Fibroblast of upper back skin (primary cell): ENCODE data around the gene OPN1SW.
A peak's percentile ranks its signal among the peaks of the same experiment; 100 is the strongest.

Experiments used
- DNase-seq: peaks from one replicate; pipeline ENCODE4 v3.0.0-alpha.2; 2013

OPN1SW gene

DNA sequence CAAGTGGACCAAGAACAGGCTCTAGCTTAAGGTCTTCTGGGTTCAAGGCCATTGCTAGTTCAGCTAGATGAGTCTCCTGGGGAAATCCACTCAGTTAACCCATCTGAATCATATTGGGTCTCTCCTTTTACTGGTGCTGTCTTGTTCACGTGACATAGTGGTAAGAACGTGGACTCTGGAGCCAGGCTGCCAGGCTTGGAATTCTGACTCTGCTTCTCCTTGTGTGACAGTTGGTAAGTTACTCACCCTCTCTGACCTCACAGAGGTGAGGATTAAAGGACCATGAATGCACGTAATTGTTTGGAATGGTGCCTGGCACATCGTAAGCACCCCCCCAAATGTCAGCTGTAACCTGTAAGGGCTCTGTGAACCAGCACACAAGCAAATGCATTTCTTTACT, 46.1 kb downstream of the OPN1SW start:
- no peak for DNase-seq

DNA sequence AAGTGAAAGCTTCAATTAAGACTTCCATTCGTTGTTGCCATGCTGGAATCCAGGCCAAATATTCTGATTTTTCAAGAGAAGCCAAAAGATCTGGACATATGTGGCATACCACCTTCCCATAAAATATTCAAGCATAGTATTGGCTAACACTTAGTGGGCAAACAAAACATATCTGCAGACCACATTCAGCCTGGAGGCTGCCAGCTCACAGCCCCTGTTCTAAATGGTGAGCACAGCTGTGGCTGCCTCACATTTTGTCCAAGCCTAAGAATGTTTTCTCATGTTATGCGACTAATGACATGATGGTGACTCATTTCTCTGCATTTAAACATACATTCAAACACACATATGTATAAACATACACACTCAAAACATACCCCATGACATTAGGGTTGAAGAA, 47.0 kb downstream of the OPN1SW start:
- peak; percentile 68 for DNase-seq

DNA sequence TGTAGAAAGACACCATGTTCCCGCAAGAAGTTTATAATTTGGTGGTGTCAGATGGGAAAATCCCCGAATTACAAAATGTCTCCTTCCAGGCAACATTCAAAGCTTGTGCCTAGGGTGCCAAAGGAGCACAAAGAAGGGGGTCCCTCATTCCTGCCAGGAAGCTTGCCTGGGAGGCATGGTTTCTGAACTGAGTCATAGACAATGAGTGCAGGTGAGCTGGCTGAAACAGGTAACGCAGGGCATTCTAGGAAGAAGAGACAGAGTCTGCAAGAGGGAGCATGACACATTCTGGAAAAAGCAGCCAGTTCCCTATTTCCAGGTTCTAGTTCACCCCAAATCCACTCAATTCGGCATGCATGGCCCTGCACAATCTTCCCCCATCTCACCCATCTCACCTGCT, 48.4 kb downstream of the OPN1SW start:
- no peak for DNase-seq

DNA sequence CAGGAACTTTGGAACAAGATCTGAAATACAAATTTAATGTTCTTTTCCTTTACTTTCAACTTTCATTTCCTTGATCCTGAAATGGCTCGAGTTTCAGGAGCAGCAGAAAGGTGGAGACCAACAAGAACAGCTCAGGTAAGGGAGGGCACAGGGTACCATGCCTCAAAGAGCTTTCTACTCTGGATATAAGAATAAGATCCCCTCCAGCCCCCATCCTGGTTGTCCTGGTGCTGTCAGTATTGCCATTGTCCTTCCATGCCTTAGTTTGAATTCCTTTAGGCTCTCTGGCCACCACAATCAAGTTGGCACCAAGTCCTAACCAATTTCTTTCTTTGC, 48.9 kb downstream of the OPN1SW start:
- DNase-seq = no peak

DNA sequence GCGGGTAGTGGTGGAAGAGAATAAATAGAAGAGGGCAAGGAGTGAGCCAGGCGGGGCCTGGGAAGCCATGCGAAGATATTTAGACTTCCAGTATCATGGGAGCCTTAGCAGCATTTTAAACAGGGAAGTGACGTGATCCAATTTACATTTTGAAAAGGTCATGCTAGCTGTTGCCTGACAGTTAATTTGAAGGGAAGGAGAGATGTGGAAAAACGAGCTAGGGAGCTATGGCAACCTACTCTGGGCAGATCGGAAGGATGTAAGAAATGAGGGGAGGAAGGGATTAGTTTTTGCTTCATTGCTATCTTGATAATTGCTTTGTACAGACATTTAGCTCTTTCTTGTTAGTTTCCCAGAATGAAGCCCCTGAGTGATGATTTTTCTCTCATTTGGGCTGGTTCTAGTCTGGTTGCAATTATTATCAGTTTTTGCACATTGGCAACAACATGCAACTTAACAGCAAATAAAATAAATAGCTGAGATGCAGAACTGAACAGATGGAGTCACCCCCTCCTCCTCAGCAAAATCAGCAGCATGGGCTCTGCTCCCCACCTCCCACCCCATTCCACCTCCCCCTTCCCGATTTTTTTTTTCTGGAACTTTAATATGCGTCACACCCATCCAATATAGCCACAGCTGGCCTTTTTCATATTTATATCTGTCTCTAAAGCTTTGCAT, 49.4 kb downstream of the OPN1SW start:
- DNase-seq = no peak

DNA sequence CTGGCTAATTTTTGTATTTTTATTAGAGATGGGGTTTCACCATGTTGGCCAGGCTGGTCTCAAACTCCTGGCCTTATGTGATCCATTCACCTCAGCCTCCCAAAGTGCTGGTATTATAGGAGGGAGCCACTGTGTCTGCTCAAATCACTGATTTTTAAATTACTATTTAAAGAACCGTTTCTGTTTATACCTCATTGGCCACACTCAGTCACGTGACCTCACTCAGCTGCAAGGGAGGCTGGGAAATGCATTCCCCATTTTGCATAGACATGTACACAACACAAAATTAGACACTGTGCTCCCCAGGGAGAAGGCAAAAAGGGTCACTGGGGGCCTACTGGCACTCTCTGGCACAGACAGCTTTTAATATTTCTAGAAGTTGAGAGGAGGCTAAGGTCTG, 50.1 kb downstream of the OPN1SW start:
- no peak for DNase-seq

DNA sequence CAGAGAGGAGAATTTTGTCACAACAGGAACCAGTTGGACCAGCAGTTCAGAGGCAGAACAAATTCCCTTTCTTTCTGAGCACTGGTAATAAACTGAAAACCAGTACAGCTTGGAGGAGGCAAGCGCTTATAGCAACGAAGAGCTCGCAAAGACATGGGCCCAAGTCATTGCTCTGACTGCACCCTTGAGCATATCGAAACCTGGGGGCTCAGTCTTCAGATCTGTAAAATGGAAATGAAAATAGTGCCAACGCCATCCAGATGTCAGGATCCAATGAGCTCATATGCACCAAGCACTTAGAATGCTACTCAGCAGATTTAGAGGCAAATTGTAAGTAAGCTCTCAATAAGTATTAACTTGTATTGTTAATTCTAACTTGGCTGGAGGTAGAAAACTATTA, 50.9 kb downstream of the OPN1SW start:
- DNase-seq = no peak
